22Rv1 (cell line): Measurements from ENCODE around the gene GIMAP7.

Source experiments
- ZFX ChIP-seq: fragments of 450-650 bp; IDR thresholded peaks from 2 replicates; pipeline ENCODE4 v1.6.1; 2017; ENCODE audit warnings: antibody characterized with exemption, borderline replicate concordance
- TF ChIP-seq, protein P1 (sequence below): fragments of 450-650 bp; IDR thresholded peaks from 2 replicates; pipeline ENCODE4 v1.5.1; 2017; ENCODE audit warnings: mild to moderate bottlenecking

DNA sequence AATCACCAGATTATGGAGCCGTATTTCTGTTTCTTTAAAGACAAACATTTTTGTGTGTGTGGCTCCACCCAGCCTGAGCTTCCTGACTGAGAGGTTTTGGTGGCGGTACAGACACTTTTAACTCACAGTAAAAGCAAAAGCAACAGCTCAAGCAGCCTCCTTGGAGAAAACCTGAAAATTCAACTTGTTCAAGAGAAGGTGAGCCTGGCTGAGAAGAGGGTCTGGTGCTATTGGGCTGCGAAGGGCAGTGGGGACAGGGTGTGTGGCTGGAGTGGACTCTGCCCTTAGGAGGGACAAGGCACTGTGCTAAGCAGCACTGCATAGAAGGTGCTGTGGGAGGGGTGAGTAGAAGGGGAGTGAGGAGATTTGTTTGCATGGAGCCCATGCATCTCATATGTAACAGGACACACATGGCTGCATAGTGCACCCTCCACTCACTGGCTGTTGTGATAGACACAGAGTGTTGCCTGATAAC lies at the start of gene GIMAP7:
- TF ChIP-seq, protein P1, sequence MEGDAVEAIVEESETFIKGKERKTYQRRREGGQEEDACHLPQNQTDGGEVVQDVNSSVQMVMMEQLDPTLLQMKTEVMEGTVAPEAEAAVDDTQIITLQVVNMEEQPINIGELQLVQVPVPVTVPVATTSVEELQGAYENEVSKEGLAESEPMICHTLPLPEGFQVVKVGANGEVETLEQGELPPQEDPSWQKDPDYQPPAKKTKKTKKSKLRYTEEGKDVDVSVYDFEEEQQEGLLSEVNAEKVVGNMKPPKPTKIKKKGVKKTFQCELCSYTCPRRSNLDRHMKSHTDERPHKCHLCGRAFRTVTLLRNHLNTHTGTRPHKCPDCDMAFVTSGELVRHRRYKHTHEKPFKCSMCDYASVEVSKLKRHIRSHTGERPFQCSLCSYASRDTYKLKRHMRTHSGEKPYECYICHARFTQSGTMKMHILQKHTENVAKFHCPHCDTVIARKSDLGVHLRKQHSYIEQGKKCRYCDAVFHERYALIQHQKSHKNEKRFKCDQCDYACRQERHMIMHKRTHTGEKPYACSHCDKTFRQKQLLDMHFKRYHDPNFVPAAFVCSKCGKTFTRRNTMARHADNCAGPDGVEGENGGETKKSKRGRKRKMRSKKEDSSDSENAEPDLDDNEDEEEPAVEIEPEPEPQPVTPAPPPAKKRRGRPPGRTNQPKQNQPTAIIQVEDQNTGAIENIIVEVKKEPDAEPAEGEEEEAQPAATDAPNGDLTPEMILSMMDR, result no peak
- TF ChIP-seq ZFX, result no peak
